Osteoblast (primary cell): ENCODE measurements around the gene SARDH. TPM values are rescaled to one million over a fixed set of nuclear protein-coding genes. Genes with fewer than 3 reads are reported as not detected.

Experiments used
- DNase-seq: peaks from one replicate; pipeline ENCODE4 v3.0.0; 2011; ENCODE audit warnings: low spot score, mixed read lengths; ENCODE audit not compliant: insufficient read length; ENCODE audit errors: missing footprints
- H2AFZ ChIP-seq: 2 replicates; pipeline ENCODE4 v1.6.0; 2011; ENCODE audit warnings: mild to moderate bottlenecking, low read length
- H3K27ac ChIP-seq: 2 replicates; pipeline ENCODE4 v1.5.1; 2011; ENCODE audit warnings: mild to moderate bottlenecking, low read depth, low read length, moderate library complexity
- H3K27me3 ChIP-seq: 2 replicates; pipeline ENCODE4 v1.6.0; 2012; ENCODE audit warnings: mild to moderate bottlenecking, control low read depth, inconsistent platforms, low read length, moderate library complexity; ENCODE audit not compliant: insufficient read depth
- H3K36me3 ChIP-seq: 2 replicates; pipeline ENCODE4 v1.5.1; 2011; ENCODE audit warnings: mild to moderate bottlenecking, low read length, control low read depth, moderate library complexity; ENCODE audit not compliant: insufficient read depth
- H3K4me1 ChIP-seq: 2 replicates; pipeline ENCODE4 v1.5.1; 2011; ENCODE audit warnings: mild to moderate bottlenecking, low read length, control low read depth, moderate library complexity; ENCODE audit not compliant: insufficient read depth
- H3K4me2 ChIP-seq: 2 replicates; pipeline ENCODE4 v1.6.0; 2011; ENCODE audit warnings: mild to moderate bottlenecking, low read length; ENCODE audit not compliant: insufficient read depth
- H3K4me3 ChIP-seq: fragments of 200-600 bp; sonication (generic); 3 replicates; pipeline ENCODE4 v1.5.1; 2012; ENCODE audit warnings: mild to moderate bottlenecking, low read length, inconsistent platforms; ENCODE audit not compliant: insufficient read depth
- H3K79me2 ChIP-seq: 2 replicates; pipeline ENCODE4 v1.6.0; 2012; ENCODE audit warnings: mild to moderate bottlenecking, low read length, control low read depth, inconsistent platforms; ENCODE audit not compliant: insufficient read depth
- H3K9me3 ChIP-seq: 2 replicates; pipeline ENCODE4 v1.5.1; 2011; ENCODE audit warnings: low read depth, low read length, control low read depth
- H4K20me1 ChIP-seq: 2 replicates; pipeline ENCODE4 v1.6.0; 2012; ENCODE audit warnings: mild to moderate bottlenecking, low read length, control low read depth; ENCODE audit not compliant: insufficient read depth
- total RNA-seq: library from RNA; depleted of rRNA; stranded (reverse); fragments of >200 nt; gene quantifications from 2 replicates; pipeline ENCODE4 v1.2.3, GENCODE V29; 2012
- TF ChIP-seq, protein P1 (sequence below): IDR thresholded peaks from 2 replicates; pipeline ENCODE4 v1.5.1; 2011; ENCODE audit warnings: mild to moderate bottlenecking, low read depth, low read length, moderate library complexity; ENCODE audit errors: extremely low read depth

Gene SARDH
- total RNA-seq, 1 donor: 5.4 TPM

DNA sequence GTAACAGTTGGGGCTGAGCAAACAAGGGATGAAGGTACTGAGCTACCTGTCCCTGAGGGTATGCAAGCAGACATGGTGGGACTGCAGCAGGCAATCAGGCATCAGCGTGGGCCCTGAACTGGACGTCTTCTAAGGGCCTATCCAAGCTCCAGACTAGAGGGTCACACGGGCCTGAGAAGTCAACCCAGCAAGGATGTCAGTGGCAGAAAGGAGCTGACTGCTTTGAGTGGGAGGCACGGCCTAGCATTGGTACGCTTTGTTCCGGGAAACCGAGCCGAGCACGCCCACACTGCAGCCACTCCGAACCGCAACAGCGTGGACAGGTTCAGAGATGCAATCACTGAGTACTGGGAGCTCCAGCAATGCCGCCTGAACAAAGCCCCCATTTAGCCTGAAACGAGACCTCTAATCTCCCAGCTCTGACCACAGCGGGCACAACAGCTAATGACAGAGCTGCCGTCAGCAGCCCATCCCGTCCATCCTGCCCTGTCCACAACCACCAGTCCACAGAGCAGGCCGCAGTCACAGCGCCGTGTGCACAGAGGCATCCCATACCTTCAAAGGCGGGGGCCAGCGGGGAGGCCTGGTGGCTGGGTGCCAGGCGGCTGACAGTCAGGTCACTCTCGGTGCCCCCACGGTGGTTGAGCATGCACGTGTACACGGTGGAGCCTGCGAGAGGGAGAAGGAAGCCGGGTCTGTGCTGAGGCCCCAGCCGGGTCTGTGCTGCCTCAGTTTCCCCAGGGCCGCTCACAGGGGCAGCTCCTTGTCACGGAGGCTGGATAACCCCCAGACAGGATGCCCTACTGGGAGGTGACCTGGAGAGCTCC is 44.2 kb downstream of the SARDH start:
- H3K4me1 ChIP-seq: peaks cover 11% of the 10 kb centered on the region

DNA sequence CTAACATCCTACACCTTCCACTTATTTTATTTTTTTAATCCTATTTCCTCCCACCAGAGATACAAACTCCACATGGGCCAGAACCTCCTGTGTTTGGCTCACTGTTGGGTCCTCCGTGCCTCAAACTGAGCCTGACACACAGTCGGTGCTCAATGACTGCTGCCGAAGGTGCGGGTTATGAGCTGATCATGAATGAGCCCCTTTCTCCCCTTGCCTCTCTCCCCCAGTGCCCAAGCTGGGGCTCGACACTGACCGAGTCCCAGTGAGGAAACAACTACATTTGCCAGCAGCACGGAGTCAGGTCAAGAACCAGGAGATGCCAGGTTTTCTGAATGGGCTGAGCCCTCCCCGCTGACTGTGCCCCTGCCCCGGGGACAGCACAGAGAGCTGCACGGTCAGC is 45.0 kb downstream of the SARDH start:
- H4K20me1 ChIP-seq: no peaks in the 10 kb centered on the region
- H3K27ac ChIP-seq: no peak overlapping the region
- no peaks in the 10 kb centered on the region for H3K9me3 ChIP-seq
- TF ChIP-seq, protein P1, sequence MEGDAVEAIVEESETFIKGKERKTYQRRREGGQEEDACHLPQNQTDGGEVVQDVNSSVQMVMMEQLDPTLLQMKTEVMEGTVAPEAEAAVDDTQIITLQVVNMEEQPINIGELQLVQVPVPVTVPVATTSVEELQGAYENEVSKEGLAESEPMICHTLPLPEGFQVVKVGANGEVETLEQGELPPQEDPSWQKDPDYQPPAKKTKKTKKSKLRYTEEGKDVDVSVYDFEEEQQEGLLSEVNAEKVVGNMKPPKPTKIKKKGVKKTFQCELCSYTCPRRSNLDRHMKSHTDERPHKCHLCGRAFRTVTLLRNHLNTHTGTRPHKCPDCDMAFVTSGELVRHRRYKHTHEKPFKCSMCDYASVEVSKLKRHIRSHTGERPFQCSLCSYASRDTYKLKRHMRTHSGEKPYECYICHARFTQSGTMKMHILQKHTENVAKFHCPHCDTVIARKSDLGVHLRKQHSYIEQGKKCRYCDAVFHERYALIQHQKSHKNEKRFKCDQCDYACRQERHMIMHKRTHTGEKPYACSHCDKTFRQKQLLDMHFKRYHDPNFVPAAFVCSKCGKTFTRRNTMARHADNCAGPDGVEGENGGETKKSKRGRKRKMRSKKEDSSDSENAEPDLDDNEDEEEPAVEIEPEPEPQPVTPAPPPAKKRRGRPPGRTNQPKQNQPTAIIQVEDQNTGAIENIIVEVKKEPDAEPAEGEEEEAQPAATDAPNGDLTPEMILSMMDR: no peak
- no peak overlapping the region for H2AFZ ChIP-seq
- no peaks in the 10 kb centered on the region for H3K27me3 ChIP-seq
- H3K79me2 ChIP-seq: no peaks in the 10 kb centered on the region
- H3K4me3 ChIP-seq: no peak overlapping the region
- DNase-seq: no peak
- peaks cover 11% of the 10 kb centered on the region for H3K4me1 ChIP-seq
- H3K36me3 ChIP-seq: no peaks in the 10 kb centered on the region
- no peak overlapping the region for H3K4me2 ChIP-seq

More for the DNA sequence above, 44.2 kb downstream of the SARDH start:
- Histone ChIP-seq H3K4me2 (no peak overlapping the region), H3K27ac (no peak overlapping the region), H3K9me3 (no peaks in the 10 kb centered on the region), H3K36me3 (no peaks in the 10 kb centered on the region), H3K79me2 (no peaks in the 10 kb centered on the region), H4K20me1 (no peaks in the 10 kb centered on the region), H3K27me3 (no peaks in the 10 kb centered on the region), H3K4me3 (no peak overlapping the region), H2AFZ (no peak overlapping the region)
- TF ChIP-seq, protein P1: no peak
- DNase-seq: no peak

DNA sequence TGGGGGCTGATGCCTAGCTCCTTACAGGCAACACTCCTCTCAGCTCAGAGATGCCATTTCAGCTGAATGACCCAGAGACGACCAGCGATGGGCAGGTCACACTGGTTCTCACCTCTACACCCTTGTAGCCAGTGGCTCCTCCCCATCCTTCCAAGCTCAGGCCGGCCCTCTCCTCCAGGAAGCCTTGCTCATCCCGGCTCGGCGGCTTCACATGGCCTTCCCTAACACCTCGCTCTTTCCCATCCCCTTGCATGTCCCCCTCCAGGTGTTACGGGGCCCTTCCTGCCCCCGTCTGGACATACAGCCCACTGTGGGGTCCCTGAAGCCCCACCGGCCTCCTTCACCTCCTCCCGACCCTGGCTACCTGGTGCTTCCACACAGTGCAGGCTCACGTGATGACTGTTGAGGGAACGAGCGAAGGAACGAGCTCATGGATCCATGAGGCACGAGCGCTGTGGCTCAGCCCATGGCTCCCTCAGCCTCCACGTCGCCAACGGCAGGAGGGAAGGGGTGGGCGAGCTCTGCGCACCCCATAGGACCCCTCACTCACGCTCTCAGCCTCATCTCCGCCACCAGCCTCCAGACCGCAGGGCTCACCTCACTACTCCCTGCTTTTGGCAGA is 45.7 kb downstream of the SARDH start:
- Histone ChIP-seq H3K36me3 (no peaks in the 10 kb centered on the region), H2AFZ (no peak overlapping the region), H3K27me3 (no peaks in the 10 kb centered on the region), H3K79me2 (no peaks in the 10 kb centered on the region), H3K9me3 (no peaks in the 10 kb centered on the region), H4K20me1 (no peaks in the 10 kb centered on the region), H3K27ac (no peak overlapping the region), H3K4me3 (no peak overlapping the region), H3K4me1 (peaks cover 11% of the 10 kb centered on the region), H3K4me2 (no peak overlapping the region)
- no peak for DNase-seq
- TF ChIP-seq, protein P1: no peak
